T-helper 22 cell (primary cell): Measurements from ENCODE around the gene NEURL1B.

ENCODE experiments used
- DNase-seq: peaks from one replicate; pipeline ENCODE4 v3.0.0-alpha.2; 2020; ENCODE audit warnings: low read depth

NEURL1B gene

GRCh38 chr5:172608773-172609172, 32.3 kb upstream of the NEURL1B start:
- DNase-seq: no peak

- DNase-seq: no peak
These were observed 30.4 kb upstream of the NEURL1B start for GRCh38 chr5:172610643-172611042.

GRCh38 chr5:172611913-172612312, 29.1 kb upstream of the NEURL1B start:
- no peak for DNase-seq

- no peak for DNase-seq
These were observed 28.3 kb upstream of the NEURL1B start for GRCh38 chr5:172612771-172613170.

- DNase-seq: no peak
These were observed 24.9 kb upstream of the NEURL1B start for GRCh38 chr5:172616136-172616535.

GRCh38 chr5:172616730-172617129, 24.3 kb upstream of the NEURL1B start:
- no peak for DNase-seq

- no peak for DNase-seq
These were observed 23.2 kb upstream of the NEURL1B start for GRCh38 chr5:172617817-172618216.

- no peak for DNase-seq
These were observed 22.3 kb upstream of the NEURL1B start for GRCh38 chr5:172618574-172619365.

- DNase-seq: no peak
These were observed 20.6 kb upstream of the NEURL1B start for GRCh38 chr5:172620506-172620905.

- DNase-seq: no peak
These were observed 18.7 kb upstream of the NEURL1B start for GRCh38 chr5:172622091-172623046.

- DNase-seq: no peak
These were observed 17.6 kb upstream of the NEURL1B start for GRCh38 chr5:172623313-172623980.

GRCh38 chr5:172624083-172624995, 16.7 kb upstream of the NEURL1B start:
- no peak for DNase-seq

- no peak for DNase-seq
These were observed 15.8 kb upstream of the NEURL1B start for GRCh38 chr5:172624996-172625964.

- no peak for DNase-seq
These were observed 15.0 kb upstream of the NEURL1B start for GRCh38 chr5:172626031-172626581.

GRCh38 chr5:172630082-172630481, 11.0 kb upstream of the NEURL1B start:
- DNase-seq: no peak

GRCh38 chr5:172630482-172630881, 10.6 kb upstream of the NEURL1B start:
- DNase-seq: no peak

- no peak for DNase-seq
These were observed 10.1 kb upstream of the NEURL1B start for GRCh38 chr5:172630986-172631385.

- no peak for DNase-seq
These were observed 8.5 kb upstream of the NEURL1B start for GRCh38 chr5:172632346-172633092.

GRCh38 chr5:172633403-172633970, 7.6 kb upstream of the NEURL1B start:
- no peak for DNase-seq
